ENCODE data around the gene POLR3H.

Gene POLR3H

DNA sequence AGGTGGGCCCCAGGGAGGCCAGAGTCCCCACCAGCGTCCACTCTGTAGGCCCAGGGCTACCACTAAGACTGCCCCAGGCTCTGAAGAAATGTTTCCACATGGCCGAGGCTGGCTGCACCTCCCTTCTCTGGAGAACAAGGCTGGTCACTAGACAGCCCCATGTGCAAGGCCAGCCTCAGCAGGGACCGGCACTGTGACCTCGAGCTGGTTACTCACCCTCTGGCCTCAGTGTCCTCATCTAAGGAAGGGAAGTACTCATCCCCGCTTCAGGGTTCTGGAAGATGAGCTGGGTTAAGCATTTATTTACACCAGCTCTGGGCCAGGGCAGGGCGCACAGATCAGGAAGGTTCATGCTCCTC lies 35.7 kb upstream of the POLR3H start:
- no peak for FAIRE-seq
- DNase-seq (ENCODE audit: insufficient read length, low spot score): no peak
- TF ChIP-seq, protein P1, sequence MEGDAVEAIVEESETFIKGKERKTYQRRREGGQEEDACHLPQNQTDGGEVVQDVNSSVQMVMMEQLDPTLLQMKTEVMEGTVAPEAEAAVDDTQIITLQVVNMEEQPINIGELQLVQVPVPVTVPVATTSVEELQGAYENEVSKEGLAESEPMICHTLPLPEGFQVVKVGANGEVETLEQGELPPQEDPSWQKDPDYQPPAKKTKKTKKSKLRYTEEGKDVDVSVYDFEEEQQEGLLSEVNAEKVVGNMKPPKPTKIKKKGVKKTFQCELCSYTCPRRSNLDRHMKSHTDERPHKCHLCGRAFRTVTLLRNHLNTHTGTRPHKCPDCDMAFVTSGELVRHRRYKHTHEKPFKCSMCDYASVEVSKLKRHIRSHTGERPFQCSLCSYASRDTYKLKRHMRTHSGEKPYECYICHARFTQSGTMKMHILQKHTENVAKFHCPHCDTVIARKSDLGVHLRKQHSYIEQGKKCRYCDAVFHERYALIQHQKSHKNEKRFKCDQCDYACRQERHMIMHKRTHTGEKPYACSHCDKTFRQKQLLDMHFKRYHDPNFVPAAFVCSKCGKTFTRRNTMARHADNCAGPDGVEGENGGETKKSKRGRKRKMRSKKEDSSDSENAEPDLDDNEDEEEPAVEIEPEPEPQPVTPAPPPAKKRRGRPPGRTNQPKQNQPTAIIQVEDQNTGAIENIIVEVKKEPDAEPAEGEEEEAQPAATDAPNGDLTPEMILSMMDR (IDR thresholded peaks at IDR 0.05; ENCODE audit: insufficient read depth, missing control alignments): no peak

DNA sequence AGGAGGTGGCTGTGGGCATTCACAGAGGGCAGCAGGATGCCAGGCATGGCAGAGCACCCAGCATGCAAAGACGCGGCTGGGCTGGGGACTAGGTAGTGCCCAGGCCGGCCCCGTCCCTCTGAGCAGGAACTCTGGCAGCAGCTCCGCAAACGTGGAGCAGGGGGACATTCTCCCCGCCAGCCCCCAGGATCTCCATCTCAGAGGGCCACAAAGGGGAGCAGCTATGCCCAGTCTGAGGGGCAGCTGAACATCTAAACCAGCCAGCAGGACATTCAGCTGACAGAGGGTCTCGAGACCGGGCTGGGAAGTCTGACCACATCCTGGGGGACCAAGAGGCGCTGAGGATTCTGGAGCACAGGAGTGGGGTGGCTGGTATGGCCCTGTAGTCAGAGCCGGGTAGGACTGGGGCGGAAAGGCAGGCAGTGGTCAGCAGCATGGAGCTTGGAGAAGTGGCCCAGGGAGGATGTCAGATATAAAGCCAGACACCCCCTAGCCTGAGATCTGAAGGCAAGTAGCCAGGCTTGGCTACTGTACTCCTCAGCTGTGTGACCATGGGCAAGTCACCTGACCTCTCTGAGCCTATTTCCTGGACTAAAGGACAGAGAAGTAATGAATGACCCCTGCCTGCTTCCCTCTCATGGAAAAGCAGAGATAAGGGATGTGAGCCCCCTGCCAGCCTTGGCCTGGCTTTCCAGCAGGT lies 35.2 kb upstream of the POLR3H start:
- TF ChIP-seq, protein P1 (IDR thresholded peaks at IDR 0.05; ENCODE audit: insufficient read depth, missing control alignments): no peak
- no peak for FAIRE-seq

DNA sequence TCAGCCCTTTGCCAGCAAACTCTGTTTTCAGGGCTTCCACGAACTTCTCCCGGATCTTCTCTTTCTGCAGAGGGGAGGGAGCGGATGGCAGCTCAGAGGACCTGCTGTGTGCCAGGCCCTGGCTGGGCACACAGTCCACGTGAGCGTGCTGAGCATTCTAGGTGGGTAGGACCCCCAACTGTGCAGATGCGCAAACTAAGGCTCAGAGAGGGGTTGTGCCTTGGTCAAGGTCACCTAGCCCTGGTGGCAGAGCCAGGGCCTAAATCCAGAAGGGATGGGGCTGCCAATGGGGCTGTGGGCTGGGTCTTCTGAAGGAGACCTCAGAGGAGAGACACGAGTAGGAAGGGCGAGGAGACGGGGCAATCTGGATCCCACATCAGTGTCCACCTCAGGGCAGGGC lies 34.5 kb upstream of the POLR3H start:
- FAIRE-seq: no peak
- TF ChIP-seq, protein P1 (IDR thresholded peaks at IDR 0.05; ENCODE audit: insufficient read depth, missing control alignments): no peak
- DNase-seq (ENCODE audit: insufficient read length, low spot score): no peak

More for the DNA sequence above, 35.2 kb upstream of the POLR3H start:
- no peak for DNase-seq (ENCODE audit: insufficient read length, low spot score)

DNA sequence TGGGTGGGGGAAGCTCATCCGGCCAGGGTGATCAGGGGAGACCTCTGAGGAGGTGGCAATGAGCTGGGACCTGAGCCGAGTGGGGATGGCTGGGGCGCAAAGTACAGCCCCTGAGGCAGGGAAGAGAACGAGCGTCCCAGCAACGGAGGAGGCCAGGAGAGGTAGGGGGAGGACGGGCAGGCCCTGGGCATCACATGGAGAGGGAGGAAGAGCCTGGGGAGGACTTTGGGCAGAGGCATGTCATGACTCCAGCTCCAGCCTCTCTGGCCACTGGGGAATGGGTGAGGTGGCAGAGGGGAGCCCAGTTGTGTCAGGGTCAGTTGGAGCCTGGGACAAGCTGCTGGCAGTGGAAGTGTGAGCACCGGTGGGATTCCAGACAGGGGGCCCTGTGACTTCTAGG lies 33.8 kb upstream of the POLR3H start:
- TF ChIP-seq, protein P1 (IDR thresholded peaks at IDR 0.05; ENCODE audit: insufficient read depth, missing control alignments): no peak
- no peak for DNase-seq (ENCODE audit: insufficient read length, low spot score)
- FAIRE-seq: no peak

DNA sequence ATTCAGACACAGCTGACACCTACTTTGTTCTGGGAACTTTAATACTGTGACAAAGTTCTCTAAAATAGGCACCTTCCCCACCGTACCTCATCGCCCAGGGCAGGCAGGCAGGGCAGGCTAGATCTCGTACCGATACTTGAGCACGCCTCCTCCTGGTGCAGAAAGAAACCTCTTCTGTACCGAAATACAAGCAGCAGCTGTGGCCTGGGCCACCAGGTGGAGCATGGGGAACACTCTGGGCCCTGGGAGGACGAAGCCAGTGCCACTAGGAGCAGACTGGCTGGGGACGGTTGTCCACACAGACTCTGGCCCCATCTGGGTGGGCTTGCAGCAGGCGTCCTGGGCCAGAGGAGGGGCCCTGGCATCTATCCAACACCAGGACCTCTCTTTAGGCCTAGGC lies 32.6 kb upstream of the POLR3H start:
- DNase-seq (ENCODE audit: insufficient read length, low spot score) (peak; percentile 39), FAIRE-seq (no peak)
- TF ChIP-seq, protein P1 (IDR thresholded peaks at IDR 0.05; ENCODE audit: insufficient read depth, missing control alignments): peak; percentile 86

DNA sequence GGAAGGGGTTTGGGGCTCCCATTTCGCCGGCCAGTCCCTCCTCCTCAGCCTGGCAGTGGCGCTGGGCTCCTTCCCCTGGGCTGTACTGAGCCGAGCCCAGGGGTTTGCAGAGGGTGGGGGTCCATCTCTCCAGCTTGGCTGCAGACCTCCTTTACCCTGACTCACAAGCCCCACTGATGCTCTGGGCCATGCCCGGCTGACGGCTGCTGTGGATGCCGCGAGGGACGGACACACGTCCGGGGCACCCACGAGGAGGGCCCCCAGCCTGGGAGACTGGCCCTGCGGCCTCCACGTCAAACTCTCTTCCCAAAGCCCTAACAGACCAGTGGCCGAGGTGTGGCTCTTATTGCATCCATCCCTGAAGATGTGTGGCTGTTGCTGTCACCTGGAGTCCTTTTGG lies 31.3 kb upstream of the POLR3H start:
- DNase-seq (ENCODE audit: insufficient read length, low spot score): no peak
- no peak for FAIRE-seq
- TF ChIP-seq, protein P1 (IDR thresholded peaks at IDR 0.05; ENCODE audit: insufficient read depth, missing control alignments): no peak

DNA sequence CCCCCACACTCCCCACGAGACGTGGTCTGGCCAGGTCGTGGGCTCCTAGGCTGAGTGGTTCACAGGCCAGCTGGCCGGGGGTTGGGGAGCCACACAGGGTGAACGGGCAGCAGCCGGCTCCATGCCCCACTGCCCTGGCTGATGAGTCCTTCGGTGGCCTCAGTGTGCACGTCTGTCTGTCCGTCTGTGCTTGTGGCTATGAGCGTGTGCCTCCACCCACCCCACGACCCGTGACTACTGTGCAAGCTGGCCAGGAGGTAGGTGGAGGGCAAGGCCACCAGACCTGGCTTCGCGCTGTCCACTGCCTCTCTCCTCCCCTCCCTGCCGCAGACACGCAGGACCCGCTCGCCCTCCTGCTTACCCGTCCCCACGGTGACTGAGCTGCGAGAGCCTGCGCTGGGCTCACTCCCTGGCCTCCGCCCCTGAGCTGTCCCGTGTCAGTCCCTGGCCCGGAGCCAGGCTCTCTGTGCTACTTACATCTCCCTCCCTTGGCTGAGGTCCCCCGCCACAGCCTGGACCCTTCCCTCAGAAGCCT lies 30.6 kb upstream of the POLR3H start:
- DNase-seq (ENCODE audit: insufficient read length, low spot score): no peak
- TF ChIP-seq, protein P1 (IDR thresholded peaks at IDR 0.05; ENCODE audit: insufficient read depth, missing control alignments): no peak
- no peak for FAIRE-seq

Data from D721Med (cell line).